HG02943 (cell line): ENCODE results near the gene CIDEB.
A peak's percentile ranks its signal among the peaks of the same experiment; 100 is the strongest.
"Not testable (repeated sequence)": the region's sequence is repeated elsewhere in the genome, so short reads cannot be mapped to it uniquely, and the experiment has no call there.

Experiments
- ATAC-seq: cut with Tn5 transposase; IDR thresholded peaks from one replicate; pipeline ENCODE4 v1.9.1; 2021; ENCODE audit warnings: mild to moderate bottlenecking, low read depth, moderate library complexity; ENCODE audit not compliant: unreplicated experiment

Gene CIDEB

DNA sequence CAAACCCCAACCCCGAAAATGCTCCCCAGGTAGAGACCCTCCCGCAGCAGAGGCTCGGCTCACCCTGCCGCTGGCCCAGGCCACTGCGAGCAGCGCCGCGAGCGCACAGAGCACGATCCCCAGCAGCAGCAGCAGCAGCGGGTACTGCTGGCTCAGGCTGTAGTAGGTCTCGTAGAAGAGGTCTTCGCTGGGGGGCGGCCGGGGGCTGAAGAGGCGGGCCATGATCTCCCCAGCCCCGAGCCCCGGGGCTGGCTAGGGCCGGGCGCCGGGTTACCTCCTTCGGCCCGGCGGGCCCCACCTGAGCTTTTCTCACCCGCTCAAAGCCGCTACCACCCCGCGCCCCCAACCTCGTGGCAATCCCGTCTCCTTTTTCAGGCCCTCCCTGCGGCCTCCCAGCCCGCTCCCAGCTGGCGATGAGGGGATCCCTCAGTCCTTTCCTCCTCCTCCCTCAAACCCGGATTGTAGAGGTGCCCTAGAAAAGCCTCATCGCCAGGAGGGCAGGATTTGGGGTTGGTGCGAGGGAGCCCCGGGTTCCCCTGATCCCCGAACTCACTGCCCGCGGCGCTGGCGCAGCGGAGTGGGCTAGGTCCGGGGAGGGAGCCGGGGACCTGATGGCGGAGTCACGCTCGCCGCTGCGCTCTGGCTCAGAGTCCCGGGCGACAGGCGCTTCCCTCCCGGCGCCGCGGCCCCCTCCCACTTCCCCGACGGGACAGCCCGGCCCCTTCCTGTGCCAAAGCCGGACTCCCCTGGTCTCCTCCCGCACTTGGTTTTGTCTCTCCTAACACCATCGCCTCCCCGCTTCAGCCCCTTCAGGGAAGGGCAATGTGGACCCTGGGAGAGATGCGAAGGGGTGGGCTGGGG is 26.9 kb upstream of the CIDEB start, which contains the start of gene ADCY4:
Gene ADCY4, minus strand, starts transcription at position 641 of the 861 bp plus-strand sequence. Its CDS starts 419 bp downstream, at position 222.
- ATAC-seq = no peak

DNA sequence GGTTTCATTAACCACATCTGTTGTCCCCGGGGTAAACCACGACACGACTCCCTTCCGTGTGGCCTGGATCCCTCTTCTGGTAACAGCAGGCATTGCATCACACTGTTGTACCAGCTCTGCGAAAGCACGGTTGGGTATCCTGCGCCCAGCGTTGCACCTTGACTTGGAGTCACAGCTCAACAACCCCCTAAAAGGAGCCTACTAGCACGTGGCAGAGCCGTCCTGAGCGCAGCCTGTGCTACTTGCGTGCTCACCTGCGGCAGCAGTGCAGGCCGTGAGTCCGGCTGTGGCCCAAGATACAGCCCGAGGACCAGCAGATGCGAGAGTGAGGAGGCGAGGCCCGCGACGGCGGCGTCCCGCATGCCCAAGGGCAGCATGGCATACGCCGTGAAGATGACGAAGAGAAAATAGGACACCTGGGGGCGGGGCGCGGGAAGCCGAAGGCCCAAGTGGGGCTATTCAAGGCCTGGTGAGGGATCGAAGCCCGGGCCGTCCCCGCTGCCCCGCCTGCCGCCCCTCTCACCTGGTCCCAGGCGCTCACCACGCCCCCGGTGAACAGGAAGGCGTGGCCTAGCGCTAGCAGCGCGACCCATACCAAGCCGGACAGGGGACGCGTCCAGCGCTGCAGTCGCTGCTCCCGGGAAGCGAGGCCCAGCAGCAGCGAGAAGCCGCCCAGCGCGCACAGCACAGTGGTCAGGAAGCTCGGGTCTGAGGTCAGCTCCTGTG is 24.7 kb upstream of the CIDEB start:
- ATAC-seq = peak; percentile 71

DNA sequence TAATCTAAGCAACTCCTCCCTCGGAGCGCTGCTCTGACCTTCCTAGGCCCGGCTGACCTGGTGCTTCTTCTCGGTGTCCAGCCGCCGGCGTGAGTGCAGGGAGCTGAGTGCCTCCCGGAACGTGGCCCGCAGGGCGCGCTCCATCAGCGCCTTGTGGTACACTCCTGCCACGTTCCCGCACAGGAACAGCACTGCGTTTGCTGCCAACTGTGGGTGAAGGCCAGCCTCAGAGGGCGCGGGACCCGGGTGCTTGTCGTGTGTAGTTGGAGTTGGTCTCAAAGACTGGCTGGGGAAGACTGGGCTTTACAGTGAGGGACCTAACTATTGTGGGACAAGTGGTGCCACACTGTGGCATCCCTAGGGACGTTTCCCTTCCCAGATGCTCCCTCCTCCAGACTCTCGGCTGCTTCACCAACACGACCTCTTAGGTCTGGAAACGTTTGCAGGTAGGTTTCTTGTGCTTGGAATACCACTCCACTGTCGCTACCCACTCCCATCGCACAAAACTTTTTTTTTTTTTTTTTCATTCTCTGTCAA is 24.0 kb upstream of the CIDEB start:
- ATAC-seq = peak; percentile 7

DNA sequence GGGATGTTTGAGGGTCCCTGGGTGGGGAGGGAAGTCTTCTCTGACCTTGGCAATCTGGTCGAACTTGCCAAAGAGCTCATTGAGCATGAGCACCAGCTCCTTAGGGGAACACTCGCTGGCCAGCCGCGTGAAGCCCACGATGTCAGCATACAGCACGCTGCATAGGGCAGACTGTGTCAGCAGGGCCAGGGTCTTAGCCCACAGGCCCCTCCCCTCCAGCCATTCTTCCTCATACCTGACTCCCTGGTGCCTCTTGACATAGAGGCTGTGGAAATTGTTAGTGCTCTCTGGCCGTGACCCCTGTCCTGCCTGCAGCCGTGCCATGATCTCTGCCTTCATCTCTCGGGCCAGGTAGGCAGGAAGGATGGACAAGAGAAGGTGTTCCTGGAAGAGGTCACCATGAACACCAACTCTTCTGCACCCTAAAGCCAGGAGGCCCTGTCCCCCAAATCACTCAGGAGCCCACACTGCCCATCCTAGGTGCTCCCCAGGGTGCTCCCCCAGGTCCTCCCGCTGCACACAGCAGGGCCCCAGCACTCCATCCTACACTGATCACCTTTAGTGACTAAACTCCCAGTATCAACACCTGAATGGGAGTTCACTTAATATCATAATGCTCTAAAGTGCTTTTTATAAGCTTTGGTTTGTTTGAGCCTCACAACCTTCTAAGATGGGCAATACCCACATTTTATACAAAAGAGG is 23.3 kb upstream of the CIDEB start:
- ATAC-seq = no peak

DNA sequence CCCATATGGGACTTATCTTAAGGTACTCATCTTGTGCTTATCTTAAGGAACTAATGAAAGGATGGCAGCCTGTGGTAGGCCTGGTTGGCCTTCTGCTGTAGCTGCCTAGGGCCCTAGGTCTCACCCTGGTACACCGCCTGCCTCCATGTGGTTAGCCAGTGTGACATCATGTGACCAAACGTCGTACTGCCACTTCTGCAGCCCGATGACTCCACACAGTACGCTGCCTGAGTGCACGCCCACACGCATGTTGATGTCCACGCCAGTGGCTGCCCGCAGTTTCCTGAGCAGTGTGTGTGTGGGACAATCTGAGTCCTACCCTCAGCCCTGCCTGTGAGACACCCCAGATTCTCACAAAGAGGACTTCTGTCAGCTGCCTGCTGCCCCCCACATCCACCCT is 22.0 kb upstream of the CIDEB start:
- ATAC-seq = no peak

DNA sequence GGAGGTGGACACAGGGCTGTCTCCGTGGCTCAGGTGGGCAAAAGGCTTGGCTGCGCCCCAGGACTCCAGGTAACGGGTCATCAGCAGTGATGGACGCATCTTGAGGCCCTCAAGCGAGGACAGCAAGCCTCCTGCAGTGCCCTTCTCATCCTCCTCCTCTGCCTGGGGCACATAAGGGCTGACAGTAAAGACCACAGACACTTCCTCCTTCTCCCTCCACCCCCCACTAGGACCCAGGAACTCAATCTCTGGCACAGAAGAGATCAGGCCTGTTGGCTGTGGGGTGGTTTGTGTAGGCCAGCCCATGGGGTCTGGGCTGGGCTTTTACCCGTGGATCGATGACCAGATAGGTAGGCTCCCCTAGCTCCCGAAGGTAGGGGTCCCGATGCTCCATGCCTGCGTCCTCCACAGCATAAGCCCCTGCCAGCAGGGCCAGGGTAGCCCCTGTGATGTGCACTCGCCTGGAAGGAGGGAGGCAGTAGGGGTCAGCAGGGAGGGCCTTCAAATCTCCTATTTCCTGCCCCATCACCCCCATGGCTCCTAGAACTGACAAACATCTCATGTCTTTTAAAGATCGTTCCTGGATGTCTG is 21.4 kb upstream of the CIDEB start:
- ATAC-seq = no peak

DNA sequence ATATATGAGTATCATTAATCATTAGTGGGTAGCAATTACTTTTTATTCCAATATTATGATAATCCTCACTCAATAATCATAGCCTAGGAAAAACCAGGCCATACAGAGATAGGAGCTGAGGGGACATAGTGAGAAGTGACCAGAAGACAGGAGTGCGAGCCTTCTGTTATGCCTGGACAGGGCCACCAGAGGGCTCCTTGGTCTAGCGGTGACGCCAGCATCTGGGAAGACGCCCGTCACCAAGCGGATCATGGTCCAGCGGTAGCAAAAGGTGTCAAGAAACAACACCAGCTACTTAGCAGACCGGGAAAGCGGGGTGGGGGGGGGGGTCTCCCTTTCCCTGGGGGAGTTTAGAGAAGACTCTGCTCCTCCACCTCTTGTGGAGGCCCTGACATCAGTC is 20.1 kb upstream of the CIDEB start:
- ATAC-seq = not testable (repeated sequence)

DNA sequence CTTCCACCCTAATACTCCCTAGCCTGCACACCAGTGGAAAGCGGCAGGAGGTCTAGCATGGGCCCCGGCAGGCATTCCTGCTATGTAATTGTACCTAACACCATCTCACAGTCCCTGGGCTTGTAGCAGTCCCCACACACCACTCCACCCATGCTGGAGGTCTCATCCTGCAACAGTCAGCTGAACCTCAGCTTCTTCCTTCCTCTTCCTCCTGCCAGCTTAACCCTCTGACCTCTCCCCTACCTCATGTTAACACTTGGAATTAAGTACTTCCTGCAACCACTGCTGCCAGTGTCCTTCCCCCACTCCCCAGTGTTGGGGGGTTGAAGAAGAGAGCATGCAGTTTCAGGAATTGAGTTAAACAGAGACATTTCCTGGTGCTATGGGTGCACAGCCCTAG is 19.5 kb upstream of the CIDEB start:
- ATAC-seq = no peak

DNA sequence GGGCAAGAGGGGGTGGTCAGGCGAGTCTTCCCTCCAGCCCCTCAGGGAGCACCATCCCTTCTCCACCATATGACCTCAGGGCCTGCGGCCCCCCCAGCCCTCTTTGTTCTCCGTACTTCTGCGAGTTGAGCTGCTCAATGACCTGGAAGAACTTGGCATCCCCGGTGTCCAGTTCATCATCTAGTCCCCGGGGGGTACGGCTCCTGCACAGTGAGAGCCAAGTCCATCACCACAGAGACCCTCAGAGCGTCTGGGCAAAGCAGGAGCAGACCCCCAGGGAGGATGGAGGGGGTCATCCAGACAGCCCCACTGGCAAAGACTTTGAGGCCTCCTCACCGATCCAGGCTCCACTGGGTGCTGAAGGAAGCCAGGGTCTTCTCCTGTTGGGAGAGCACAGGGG is 18.2 kb upstream of the CIDEB start:
- no peak for ATAC-seq

DNA sequence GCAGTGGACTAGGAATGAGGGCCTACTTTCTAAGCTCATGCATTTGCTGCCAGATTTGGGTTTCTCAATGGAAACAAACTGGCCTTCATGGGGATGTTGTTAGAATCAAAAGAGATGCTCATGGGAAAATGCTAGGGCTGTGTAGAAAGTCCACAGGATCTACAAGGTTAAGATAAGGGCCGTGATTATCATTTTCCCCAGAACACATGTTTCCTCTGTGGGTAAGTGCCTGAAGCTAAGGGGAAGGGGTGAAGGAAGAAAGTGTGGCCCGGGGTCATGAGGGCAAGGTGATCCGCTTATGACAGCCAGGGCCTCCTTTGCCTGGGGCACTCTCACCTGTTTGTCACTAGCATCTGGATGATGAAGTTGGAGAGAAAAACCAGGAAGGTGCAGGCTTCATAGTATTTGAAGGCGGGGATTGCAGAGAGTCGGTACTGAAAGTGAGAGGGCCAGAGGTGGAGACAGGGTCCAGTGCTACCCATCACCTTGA is 17.3 kb upstream of the CIDEB start:
- no peak for ATAC-seq

DNA sequence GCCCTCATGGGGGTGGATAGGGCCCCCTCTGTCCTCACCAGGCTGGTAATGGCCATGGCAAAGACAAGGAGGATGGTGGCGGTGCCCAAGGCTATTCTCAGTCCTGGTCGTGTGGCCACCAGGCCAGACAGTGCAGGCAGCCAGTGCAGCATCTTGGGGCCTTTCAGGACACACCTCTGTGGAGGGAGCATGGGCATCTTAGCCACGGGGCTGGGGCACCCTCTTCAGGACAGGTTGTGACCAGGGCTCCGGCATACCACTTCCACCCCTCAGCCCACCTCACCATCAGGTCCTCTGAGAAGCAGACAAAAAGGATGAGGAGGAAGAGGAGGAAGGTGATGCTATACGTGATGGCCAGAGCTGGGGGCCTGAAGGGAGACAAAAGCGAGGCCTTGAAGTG is 16.2 kb upstream of the CIDEB start:
- ATAC-seq = no peak

DNA sequence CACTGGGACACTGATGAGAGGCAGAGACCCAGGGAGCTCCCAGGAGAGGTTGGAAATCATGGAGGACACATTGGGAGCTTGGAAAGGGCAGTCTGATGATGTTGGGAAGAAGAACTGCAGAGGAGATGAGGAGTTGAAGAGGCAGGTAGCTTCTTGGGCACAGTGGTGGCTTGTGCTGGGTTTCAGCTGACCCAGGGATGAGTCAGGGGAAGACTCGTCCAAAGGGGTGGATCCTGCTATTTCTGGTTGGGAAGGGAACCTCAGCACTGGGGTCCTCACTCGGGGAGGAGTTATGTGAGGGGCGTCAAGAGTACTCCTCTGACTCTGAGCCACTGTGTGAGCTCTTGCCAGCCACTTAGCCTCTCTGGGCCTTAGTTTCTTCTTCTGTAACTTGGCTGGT is 15.6 kb upstream of the CIDEB start:
- ATAC-seq = no peak

DNA sequence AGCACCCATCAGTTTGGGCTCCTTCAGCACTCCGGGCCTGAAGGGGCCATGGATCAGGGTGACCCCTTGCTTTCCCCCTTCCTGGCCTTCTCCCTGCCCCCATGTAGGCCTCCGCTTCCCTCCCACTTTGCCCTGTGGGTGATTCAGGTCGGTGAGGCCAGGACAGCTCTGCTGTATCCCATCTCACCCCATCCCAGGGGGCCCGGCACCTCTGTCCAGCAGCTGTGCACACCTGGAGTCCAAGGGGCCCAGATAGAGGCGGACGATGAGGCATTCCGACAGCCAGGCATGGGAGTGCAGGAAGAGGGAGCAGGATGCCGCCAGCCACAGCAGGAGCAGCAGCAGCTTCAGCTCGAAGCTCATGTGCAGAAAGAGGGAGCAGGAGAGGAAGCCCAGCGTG is 14.9 kb upstream of the CIDEB start:
- no peak for ATAC-seq

DNA sequence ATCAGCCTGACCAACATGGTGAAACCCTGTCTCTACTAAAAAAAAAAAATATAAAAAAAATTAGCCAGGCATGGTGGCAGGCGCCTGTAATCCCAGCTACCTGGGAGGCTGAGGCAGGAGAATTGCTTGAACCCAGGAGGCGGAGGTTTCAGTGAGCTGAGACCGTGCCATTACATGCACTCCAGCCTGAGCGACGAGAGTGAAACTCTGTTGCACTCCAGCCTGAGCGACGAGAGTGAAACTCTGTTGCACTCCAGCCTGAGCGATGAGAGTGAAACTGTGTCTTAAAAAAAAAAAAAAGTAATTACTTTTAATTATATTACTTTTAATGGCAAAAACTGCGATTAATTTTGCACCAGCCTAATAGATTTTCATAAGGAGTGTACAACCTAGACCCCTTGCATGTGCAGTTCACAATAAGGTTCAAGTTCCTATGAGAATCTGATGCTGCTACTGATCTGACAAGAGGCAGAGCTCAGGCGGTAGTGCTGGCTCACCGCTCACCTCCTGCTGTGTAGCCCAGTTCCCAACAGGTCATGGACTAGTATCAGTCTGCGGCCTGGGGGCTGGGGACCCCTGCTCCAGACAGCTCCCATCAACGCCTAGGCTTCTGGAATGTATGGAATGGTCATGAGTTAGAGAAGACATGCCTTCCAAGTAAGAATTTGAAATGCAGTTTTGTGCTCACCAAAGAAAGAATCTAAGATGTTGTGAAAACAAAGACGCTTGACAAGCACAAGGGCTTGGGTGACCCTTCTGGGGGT is 13.6 kb upstream of the CIDEB start:
- no peak for ATAC-seq

DNA sequence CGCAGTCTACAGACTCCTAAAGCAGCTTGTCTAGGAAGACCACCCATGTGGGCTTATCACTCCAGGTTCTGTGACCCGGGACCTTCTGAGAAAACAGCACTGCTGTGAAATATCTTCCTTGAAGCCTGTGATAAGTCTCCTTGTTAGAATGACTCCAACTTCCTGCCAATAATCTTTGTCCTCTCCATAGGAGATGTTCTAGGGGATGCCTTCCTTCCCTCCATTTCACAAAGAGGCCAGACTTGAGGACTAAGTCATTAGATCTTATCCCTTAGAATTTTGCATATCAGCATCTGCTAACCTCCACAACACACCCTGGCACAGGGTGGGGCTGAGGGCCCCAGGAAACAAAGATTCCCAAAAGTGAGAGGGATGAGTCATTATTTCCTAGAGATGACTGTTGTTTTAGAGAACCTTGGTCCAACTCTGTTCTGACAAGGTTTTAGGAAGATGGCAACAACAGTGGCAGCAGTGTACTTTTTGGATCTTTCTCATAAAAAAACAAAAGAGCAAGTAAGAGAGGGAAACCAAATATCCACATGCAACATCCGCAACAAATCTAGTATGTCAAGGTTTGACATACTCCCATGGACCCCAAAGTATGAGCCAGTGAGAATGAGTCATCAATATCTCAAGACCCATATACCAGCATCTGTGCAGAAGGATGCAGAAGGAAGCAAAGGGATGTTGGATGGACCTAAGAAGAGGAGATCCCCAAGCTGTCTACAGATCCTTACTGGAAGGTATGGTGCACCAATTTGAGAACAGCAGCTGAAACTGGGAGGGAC is 9.6 kb upstream of the CIDEB start:
- no peak for ATAC-seq

DNA sequence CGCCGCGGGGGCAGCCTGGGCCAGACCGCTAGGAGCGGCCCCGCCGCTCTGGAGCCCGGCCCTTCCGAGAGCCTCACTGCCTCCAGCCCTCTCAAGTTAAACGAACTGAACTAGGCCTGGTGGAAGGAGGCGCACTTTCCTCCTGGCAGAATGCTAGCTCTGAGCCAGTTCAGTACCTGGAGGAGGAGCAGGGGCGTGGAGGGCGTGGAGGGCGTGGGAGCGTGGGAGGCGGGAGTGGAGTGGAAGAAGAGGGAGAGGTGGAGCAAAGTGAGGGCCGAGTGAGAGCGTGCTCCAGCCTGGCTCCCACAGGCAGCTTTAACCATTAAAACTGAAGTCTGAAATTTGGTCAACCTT is 8.8 kb upstream of the CIDEB start:
- ATAC-seq = no peak

DNA sequence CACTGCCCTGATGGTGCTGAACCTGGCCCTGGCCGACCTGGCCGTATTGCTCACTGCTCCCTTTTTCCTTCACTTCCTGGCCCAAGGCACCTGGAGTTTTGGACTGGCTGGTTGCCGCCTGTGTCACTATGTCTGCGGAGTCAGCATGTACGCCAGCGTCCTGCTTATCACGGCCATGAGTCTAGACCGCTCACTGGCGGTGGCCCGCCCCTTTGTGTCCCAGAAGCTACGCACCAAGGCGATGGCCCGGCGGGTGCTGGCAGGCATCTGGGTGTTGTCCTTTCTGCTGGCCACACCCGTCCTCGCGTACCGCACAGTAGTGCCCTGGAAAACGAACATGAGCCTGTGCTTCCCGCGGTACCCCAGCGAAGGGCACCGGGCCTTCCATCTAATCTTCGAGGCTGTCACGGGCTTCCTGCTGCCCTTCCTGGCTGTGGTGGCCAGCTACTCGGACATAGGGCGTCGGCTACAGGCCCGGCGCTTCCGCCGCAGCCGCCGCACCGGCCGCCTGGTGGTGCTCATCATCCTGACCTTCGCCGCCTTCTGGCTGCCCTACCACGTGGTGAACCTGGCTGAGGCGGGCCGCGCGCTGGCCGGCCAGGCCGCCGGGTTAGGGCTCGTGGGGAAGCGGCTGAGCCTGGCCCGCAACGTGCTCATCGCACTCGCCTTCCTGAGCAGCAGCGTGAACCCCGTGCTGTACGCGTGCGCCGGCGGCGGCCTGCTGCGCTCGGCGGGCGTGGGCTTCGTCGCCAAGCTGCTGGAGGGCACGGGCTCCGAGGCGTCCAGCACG is 8.2 kb upstream of the CIDEB start:
- ATAC-seq = no peak

DNA sequence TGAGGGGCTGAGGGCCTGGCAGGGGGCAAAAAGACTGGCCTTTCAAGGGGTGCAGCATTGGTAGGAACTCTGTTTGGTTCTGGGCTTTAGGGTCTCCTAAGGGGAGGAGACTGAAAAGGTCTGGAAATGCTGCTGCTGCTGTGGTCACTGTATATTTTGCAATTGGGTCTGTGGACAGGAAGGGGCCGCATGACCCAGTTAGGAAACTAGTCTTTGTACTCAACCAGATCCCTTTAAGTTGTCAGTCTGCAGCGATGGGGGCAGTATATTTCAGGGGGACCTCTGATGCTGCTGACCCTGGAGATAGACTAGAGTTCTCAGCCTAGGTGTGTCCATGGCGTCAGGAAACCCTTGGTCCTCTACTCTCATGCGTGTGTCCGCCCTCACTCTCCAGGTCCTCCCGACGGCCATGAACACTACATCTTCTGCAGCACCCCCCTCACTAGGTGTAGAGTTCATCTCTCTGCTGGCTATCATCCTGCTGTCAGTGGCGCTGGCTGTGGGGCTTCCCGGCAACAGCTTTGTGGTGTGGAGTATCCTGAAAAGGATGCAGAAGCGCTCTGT is 7.5 kb upstream of the CIDEB start:
- no peak for ATAC-seq
